ENCODE results near the gene C11orf97. TPM values are rescaled to one million over a fixed set of nuclear protein-coding genes. Genes with fewer than 3 reads are reported as not detected.

The C11orf97 gene
- total and polyA plus RNA-seq, 9 of the 15 experiments (the other 6 are each of a cell fraction or from before 2014, with no cell fraction given), result not detected

DNA sequence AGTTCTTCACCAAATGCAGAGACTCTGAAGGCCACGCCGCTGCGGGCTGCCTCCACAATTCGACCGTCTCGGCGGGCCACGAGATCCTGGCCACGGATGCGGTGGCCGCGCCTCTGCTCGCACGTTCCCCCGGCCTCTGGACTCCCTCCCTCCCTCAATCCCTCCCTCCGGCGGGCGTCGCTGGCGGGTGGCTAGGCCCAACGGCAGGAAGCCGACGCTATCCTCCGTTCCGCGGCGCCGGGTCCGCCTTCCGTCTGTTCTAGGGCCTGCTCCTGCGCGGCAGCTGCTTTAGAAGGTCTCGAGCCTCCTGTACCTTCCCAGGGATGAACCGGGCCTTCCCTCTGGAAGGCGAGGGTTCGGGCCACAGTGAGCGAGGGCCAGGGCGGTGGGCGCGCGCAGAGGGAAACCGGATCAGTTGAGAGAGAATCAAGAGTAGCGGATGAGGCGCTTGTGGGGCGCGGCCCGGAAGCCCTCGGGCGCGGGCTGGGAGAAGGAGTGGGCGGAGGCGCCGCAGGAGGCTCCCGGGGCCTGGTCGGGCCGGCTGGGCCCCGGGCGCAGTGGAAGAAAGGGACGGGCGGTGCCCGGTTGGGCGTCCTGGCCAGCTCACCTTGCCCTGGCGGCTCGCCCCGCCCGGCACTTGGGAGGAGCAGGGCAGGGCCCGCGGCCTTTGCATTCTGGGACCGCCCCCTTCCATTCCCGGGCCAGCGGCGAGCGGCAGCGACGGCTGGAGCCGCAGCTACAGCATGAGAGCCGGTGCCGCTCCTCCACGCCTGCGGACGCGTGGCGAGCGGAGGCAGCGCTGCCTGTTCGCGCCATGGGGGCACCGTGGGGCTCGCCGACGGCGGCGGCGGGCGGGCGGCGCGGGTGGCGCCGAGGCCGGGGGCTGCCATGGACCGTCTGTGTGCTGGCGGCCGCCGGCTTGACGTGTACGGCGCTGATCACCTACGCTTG lies 31.7 kb downstream of the C11orf97 start, which contains the start of gene FUT4 (continued):
- TF ChIP-seq CEBPZ (IDR thresholded peaks at IDR 0.05; ENCODE audit: borderline replicate concordance, low read depth, low read length) (no peak), TEAD1 (CRISPR knock-in tag; IDR thresholded peaks at IDR 0.05) (peak in 1 of 2 experiments; percentile 83; a peak in 3 of 4 replicates), ETS2 (tag; IDR thresholded peaks at IDR 0.05; ENCODE audit: borderline replicate concordance, poor library complexity, severe bottlenecking) (no peak), CBX2 (IDR thresholded peaks at IDR 0.05; ENCODE audit: insufficient read depth, low read length, poor library complexity, severe bottlenecking) (no peak), DACH1 (IDR thresholded peaks at IDR 0.05; ENCODE audit: partially characterized antibody) (no peak), TOE1 (IDR thresholded peaks at IDR 0.05; ENCODE audit: borderline replicate concordance) (peak; percentile 80), TOE1 (CRISPR knock-in tag; IDR thresholded peaks at IDR 0.05; ENCODE audit: borderline replicate concordance, low read depth) (no peak), ELF2 (CRISPR knock-in tag; IDR thresholded peaks at IDR 0.05) (0 out of 2 replicates have a peak, but pooled peaks have one; percentile 54), CBX5 (IDR thresholded peaks at IDR 0.05; ENCODE audit: borderline replicate concordance, low read depth) (no peak), MCM7 (IDR thresholded peaks at IDR 0.05) (no peak), NCOA1 (IDR thresholded peaks at IDR 0.05; ENCODE audit: low read depth) (peak; percentile 76; the same call in 1 of the 2 replicates), ARID1B (IDR thresholded peaks at IDR 0.05) (peak; percentile 57), ZNF431 (CRISPR knock-in tag; IDR thresholded peaks at IDR 0.05) (0 out of 2 replicates have a peak, but pooled peaks have one; percentile 65), NRF1 (conservative IDR thresholded peaks at IDR 0.05 in 1 of 2, IDR thresholded peaks at IDR 0.05 in 1 of 2) (peak; percentile 80 to 83), MBD2 (IDR thresholded peaks at IDR 0.05; ENCODE audit: borderline replicate concordance, low read depth) (peak; percentile 49; the same call in 1 of the 2 replicates)
- TF ChIP-seq, protein P1, sequence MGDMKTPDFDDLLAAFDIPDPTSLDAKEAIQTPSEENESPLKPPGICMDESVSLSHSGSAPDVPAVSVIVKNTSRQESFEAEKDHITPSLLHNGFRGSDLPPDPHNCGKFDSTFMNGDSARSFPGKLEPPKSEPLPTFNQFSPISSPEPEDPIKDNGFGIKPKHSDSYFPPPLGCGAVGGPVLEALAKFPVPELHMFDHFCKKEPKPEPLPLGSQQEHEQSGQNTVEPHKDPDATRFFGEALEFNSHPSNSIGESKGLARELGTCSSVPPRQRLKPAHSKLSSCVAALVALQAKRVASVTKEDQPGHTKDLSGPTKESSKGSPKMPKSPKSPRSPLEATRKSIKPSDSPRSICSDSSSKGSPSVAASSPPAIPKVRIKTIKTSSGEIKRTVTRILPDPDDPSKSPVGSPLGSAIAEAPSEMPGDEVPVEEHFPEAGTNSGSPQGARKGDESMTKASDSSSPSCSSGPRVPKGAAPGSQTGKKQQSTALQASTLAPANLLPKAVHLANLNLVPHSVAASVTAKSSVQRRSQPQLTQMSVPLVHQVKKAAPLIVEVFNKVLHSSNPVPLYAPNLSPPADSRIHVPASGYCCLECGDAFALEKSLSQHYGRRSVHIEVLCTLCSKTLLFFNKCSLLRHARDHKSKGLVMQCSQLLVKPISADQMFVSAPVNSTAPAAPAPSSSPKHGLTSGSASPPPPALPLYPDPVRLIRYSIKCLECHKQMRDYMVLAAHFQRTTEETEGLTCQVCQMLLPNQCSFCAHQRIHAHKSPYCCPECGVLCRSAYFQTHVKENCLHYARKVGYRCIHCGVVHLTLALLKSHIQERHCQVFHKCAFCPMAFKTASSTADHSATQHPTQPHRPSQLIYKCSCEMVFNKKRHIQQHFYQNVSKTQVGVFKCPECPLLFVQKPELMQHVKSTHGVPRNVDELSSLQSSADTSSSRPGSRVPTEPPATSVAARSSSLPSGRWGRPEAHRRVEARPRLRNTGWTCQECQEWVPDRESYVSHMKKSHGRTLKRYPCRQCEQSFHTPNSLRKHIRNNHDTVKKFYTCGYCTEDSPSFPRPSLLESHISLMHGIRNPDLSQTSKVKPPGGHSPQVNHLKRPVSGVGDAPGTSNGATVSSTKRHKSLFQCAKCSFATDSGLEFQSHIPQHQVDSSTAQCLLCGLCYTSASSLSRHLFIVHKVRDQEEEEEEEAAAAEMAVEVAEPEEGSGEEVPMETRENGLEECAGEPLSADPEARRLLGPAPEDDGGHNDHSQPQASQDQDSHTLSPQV (IDR thresholded peaks at IDR 0.05), result peak; percentile 11; the same call in 1 of the 2 replicates
- TF ChIP-seq, protein P2, sequence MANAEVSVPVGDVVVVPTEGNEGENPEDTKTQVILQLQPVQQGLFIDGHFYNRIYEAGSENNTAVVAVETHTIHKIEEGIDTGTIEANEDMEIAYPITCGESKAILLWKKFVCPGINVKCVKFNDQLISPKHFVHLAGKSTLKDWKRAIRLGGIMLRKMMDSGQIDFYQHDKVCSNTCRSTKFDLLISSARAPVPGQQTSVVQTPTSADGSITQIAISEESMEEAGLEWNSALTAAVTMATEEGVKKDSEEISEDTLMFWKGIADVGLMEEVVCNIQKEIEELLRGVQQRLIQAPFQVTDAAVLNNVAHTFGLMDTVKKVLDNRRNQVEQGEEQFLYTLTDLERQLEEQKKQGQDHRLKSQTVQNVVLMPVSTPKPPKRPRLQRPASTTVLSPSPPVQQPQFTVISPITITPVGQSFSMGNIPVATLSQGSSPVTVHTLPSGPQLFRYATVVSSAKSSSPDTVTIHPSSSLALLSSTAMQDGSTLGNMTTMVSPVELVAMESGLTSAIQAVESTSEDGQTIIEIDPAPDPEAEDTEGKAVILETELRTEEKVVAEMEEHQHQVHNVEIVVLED (CRISPR knock-in tag; IDR thresholded peaks at IDR 0.05), result peak; percentile 62
